ENCODE data around the gene ULK4. TPM values are rescaled to one million over a fixed set of nuclear protein-coding genes. Genes with fewer than 3 reads are reported as not detected.

The ULK4 gene
- total and polyA plus RNA-seq, 9 of the 15 experiments (the other 6 are each of a cell fraction or from before 2014, with no cell fraction given) = 3.0 to 5.9 (median 3.5) TPM

GRCh38 chr3:41580274-41580959, 381.5 kb downstream of the ULK4 start:
- FAIRE-seq = no peak
- no peak for DNase-seq (ENCODE audit: extremely low read depth in 1 of 4, low spot score in 3 of 4)
- no peaks in the 10 kb centered on the region for H3K9me1 ChIP-seq (ENCODE audit: control insufficient read depth, insufficient read depth, low read length)
- no peaks in the 10 kb centered on the region for H3K4me1 ChIP-seq (replicated peaks in 1 of 2; ENCODE audit: control insufficient read depth in 2 of 2, insufficient read depth in 2 of 2, low read length in 2 of 2)
- H3K4me2 ChIP-seq (ENCODE audit: insufficient read depth, low read length) = no peak overlapping the region
- peaks cover 4 to 6% of the 10 kb centered on the region in 2 experiments; a peak in 2 of 5 replicates for H3K27me3 ChIP-seq (ENCODE audit: control insufficient read depth in 2 of 2, insufficient read depth in 2 of 2, low read length in 2 of 2)
- TF ChIP-seq ZNF561 (CRISPR knock-in tag; conservative IDR thresholded peaks at IDR 0.05) (no peak), ZNF232 (CRISPR knock-in tag; IDR thresholded peaks at IDR 0.05) (no peak), TRIM24 (IDR thresholded peaks at IDR 0.05) (no peak), ZNF146 (CRISPR knock-in tag; IDR thresholded peaks at IDR 0.05; ENCODE audit: unreplicated experiment) (no peak), SMARCA5 (IDR thresholded peaks at IDR 0.05) (no peak), NEUROD1 (IDR thresholded peaks at IDR 0.05; ENCODE audit: borderline replicate concordance, low read depth, low read length, partially characterized antibody) (no peak), TAF7 (tag; IDR thresholded peaks at IDR 0.05) (no peak), BCL6 (CRISPR knock-in tag; IDR thresholded peaks at IDR 0.05) (no peak), NCOA2 (IDR thresholded peaks at IDR 0.05; ENCODE audit: partially characterized antibody in 2 of 2) (no peak), MAFF (IDR thresholded peaks at IDR 0.05; ENCODE audit: low read length) (no peak)
- no peaks in the 10 kb centered on the region for H4K20me1 ChIP-seq (replicated peaks; ENCODE audit: control insufficient read depth, insufficient read depth, low read length)
- WGBS (ENCODE audit: insufficient coverage, low coverage, missing lambda C conversion rate) = 4% methylated on average over 6 of the region's 6 CpGs
- no peak overlapping the region for H3K27ac ChIP-seq (ENCODE audit: extremely low read depth, low read depth, low read length)
- intact Hi-C loops (cut with micrococcal nuclease) (no loop called here), in situ Hi-C loops (cut with MboI) (no loop called here)
- no peaks in the 10 kb centered on the region for H3K9me3 ChIP-seq (replicated peaks; ENCODE audit: control insufficient read depth, insufficient read depth, low read depth, low read length)
- H3K79me2 ChIP-seq (ENCODE audit: control insufficient read depth, insufficient read depth, low read length) = no peaks in the 10 kb centered on the region
- POLR2A ChIA-PET = interaction anchor here (0.6 kb wide), 1 partner anchor 16 kb away, joined by 3 read pairs; no protein-coding TSS in a partner anchor
- no peak overlapping the region for H3K4me3 ChIP-seq
- BruUV-seq (replicated peaks) = no TSS peak
- no peaks in the 10 kb centered on the region for H3K36me3 ChIP-seq (ENCODE audit: control insufficient read depth, insufficient read depth, low read length)
- ATAC-seq = no peak; the same call in 2 of the 3 replicates
- no peak overlapping the region for H3K9ac ChIP-seq (ENCODE audit: insufficient read depth in 1 of 2, low read depth in 2 of 2, low read length in 2 of 2)
- H2AFZ ChIP-seq (ENCODE audit: low read depth, low read length) = no peak overlapping the region
- CTCF ChIA-PET (ENCODE audit: low intra/inter-chr PET ratio) = no interaction called here

All from K562 (cell line).